H1 (cell line): ENCODE data around the gene EPHA2. TPM values are rescaled to one million over a fixed set of nuclear protein-coding genes. Genes with fewer than 3 reads are reported as not detected.

Experiments
- CTCF ChIA-PET: fragments of 300-600 bp; sonication (Branson Sonifier 250); formaldehyde crosslinking; loops from one replicate; lab custom pipeline; 2021; ENCODE audit not compliant: partially characterized antibody; lab: Charles Lee
- POLR2A ChIA-PET: fragments of 300-600 bp; sonication (Branson Sonifier 250); formaldehyde crosslinking; loops from one replicate; lab custom pipeline; 2021; ENCODE audit warnings: inconsistent platforms; ENCODE audit not compliant: partially characterized antibody; lab: Charles Lee
- DNase-seq, 2 experiments: peaks; one replicate each; pipeline versions ENCODE4 v3.0.0 to v3.0.0-alpha.2; 2010 to 2022; ENCODE audit warnings: low spot score in 2 of 2, low read depth in 1 of 2, mixed read lengths in 1 of 2
- FAIRE-seq: peaks from 2 replicates; lab custom pipeline; 2011; peaks lifted over from hg19 to GRCh38; lab: Jason Lieb, UNC
- H2AFZ ChIP-seq: 2 replicates; pipeline ENCODE4 v1.8.1; 2012; ENCODE audit warnings: low read length, inconsistent platforms
- H2AK5ac ChIP-seq: 2 replicates; pipeline ENCODE4 v1.6.1; 2013; ENCODE audit warnings: low read depth, low read length
- H2BK120ac ChIP-seq: replicated peaks from 2 replicates; pipeline ENCODE3; 2013; ENCODE audit warnings: low read depth, low read length, inconsistent platforms
- H2BK12ac ChIP-seq: 2 replicates; pipeline ENCODE4 v1.6.1; 2013; ENCODE audit warnings: low read depth, low read length
- H2BK15ac ChIP-seq: 2 replicates; pipeline ENCODE4 v1.6.1; 2013; ENCODE audit warnings: low read length
- H2BK20ac ChIP-seq: 2 replicates; pipeline ENCODE4 v1.6.1; 2013; ENCODE audit warnings: low read length
- H2BK5ac ChIP-seq: 2 replicates; pipeline ENCODE4 v1.6.1; 2013; ENCODE audit warnings: low read depth, low read length
- H3K14ac ChIP-seq: 2 replicates; pipeline ENCODE4 v1.6.1; 2013; ENCODE audit warnings: inconsistent platforms; ENCODE audit not compliant: insufficient read length
- H3K18ac ChIP-seq: 2 replicates; pipeline ENCODE4 v1.6.1; 2013; ENCODE audit warnings: low read length; ENCODE audit errors: extremely low read depth
- H3K23ac ChIP-seq: 2 replicates; pipeline ENCODE4 v1.6.1; 2013; ENCODE audit warnings: inconsistent platforms; ENCODE audit not compliant: insufficient read length
- H3K23me2 ChIP-seq: 2 replicates; pipeline ENCODE4 v1.6.1; 2013; ENCODE audit warnings: low read depth, low read length
- H3K27ac ChIP-seq: 2 replicates; pipeline ENCODE4 v1.6.1; 2011; ENCODE audit warnings: low read depth, low read length, inconsistent platforms
- H3K27me3 ChIP-seq, 4 experiments: replicated peaks in 1 of 4; 1 replicate in 1 of 4; 2 replicates in 3 of 4; pipeline versions ENCODE4 v1.6.1 to v1.8.1; 2011 to 2013; ENCODE audit warnings: low read length in 3 of 4, mild to moderate bottlenecking in 3 of 4, inconsistent platforms in 2 of 4, mixed read lengths in 2 of 4, moderate library complexity in 1 of 4; ENCODE audit not compliant: control insufficient read depth in 3 of 4, insufficient read depth in 3 of 4; ENCODE audit errors: extremely low read depth in 1 of 4
- H3K36me3 ChIP-seq, 4 experiments: 2 replicates each; pipeline versions ENCODE4 v1.6.1 to v1.8.1; 2011 to 2013; ENCODE audit warnings: mild to moderate bottlenecking in 4 of 4, low read length in 3 of 4, moderate library complexity in 2 of 4, control low read depth in 1 of 4, inconsistent platforms in 1 of 4; ENCODE audit not compliant: insufficient read depth in 4 of 4, control insufficient read depth in 2 of 4
- H3K4ac ChIP-seq: replicated peaks from 2 replicates; pipeline ENCODE3; 2013; ENCODE audit warnings: low read length, low read depth, mixed read lengths, inconsistent platforms; ENCODE audit not compliant: insufficient read length
- H3K4me1 ChIP-seq, 4 experiments: replicated peaks in 1 of 4; 1 replicate in 1 of 4; 2 replicates in 3 of 4; pipeline versions ENCODE4 v1.6.1 to v1.8.1; 2011 to 2013; ENCODE audit warnings: low read length in 3 of 4, inconsistent platforms in 2 of 4, mixed read lengths in 1 of 4; ENCODE audit not compliant: insufficient read depth in 4 of 4, control insufficient read depth in 3 of 4
- H3K4me2 ChIP-seq, 2 experiments: 2 replicates each; pipeline versions ENCODE4 v1.6.1 to v1.8.1; 2011 to 2013; ENCODE audit warnings: low read depth in 2 of 2, low read length in 2 of 2, control low read depth in 1 of 2, inconsistent platforms in 1 of 2, mild to moderate bottlenecking in 1 of 2; ENCODE audit not compliant: insufficient read depth in 1 of 2
- H3K4me3 ChIP-seq, 4 experiments: fragments of 200-600, 300-600 bp in 1 of 4; sonication (generic), shearing (Covaris generic), sonication (Bioruptor Twin) in 1 of 4; 2 replicates each; pipeline versions ENCODE4 v1.5.1 to v1.8.1; 2011 to 2016; ENCODE audit warnings: low read length in 4 of 4, low read depth in 3 of 4, control low read depth in 2 of 4, inconsistent platforms in 2 of 4, mild to moderate bottlenecking in 2 of 4, mixed read lengths in 1 of 4, moderate library complexity in 1 of 4; ENCODE audit not compliant: insufficient read depth in 2 of 4; ENCODE audit errors: extremely low read depth in 1 of 4
- H3K56ac ChIP-seq: replicated peaks from 2 replicates; pipeline ENCODE3; 2013; ENCODE audit warnings: low read depth, mild to moderate bottlenecking, mixed read lengths, low read length, inconsistent platforms; ENCODE audit not compliant: insufficient read length
- H3K79me1 ChIP-seq: 2 replicates; pipeline ENCODE4 v1.6.1; 2013; ENCODE audit warnings: low read depth, low read length, control low read depth
- H3K79me2 ChIP-seq, 2 experiments: 2 replicates each; pipeline versions ENCODE4 v1.6.1 to v1.8.1; 2012 to 2013; ENCODE audit warnings: low read length in 2 of 2, mild to moderate bottlenecking in 2 of 2, inconsistent platforms in 1 of 2; ENCODE audit not compliant: insufficient read depth in 2 of 2, control insufficient read depth in 1 of 2
- H3K9ac ChIP-seq, 4 experiments: replicated peaks in 1 of 4; 1 replicate in 1 of 4; 2 replicates in 3 of 4; pipeline versions ENCODE4 v1.6.1 to v1.8.1; 2011 to 2013; ENCODE audit warnings: low read depth in 3 of 4, low read length in 3 of 4, control low read depth in 2 of 4, mild to moderate bottlenecking in 2 of 4, moderate library complexity in 2 of 4, inconsistent platforms in 1 of 4; ENCODE audit errors: extremely low read depth in 1 of 4
- H3K9me3 ChIP-seq, 2 experiments: 2 replicates each; pipeline versions ENCODE4 v1.6.1 to v1.8.1; 2012 to 2013; ENCODE audit warnings: mild to moderate bottlenecking in 2 of 2, moderate library complexity in 2 of 2, control low read depth in 1 of 2, inconsistent platforms in 1 of 2, low read depth in 1 of 2, low read length in 1 of 2, mixed read lengths in 1 of 2; ENCODE audit not compliant: insufficient read depth in 2 of 2
- H4K20me1 ChIP-seq, 2 experiments: replicated peaks in 1 of 2; 2 replicates each; pipeline versions ENCODE3 to v1.8.1; 2011 to 2013; ENCODE audit warnings: inconsistent platforms in 2 of 2, low read length in 2 of 2, mild to moderate bottlenecking in 1 of 2; ENCODE audit not compliant: insufficient read depth in 2 of 2, control insufficient read depth in 1 of 2
- H4K5ac ChIP-seq: 2 replicates; pipeline ENCODE4 v1.6.1; 2013; ENCODE audit warnings: low read length, low read depth, mixed read lengths, inconsistent platforms; ENCODE audit not compliant: insufficient read length
- H4K8ac ChIP-seq: 2 replicates; pipeline ENCODE4 v1.8.0; 2013; ENCODE audit warnings: mild to moderate bottlenecking, moderate library complexity, low read length, inconsistent platforms; ENCODE audit not compliant: insufficient read depth; ENCODE audit errors: extremely low read depth
- H4K91ac ChIP-seq: replicated peaks from 2 replicates; pipeline ENCODE3; 2013; ENCODE audit warnings: low read length, mixed read lengths, inconsistent platforms; ENCODE audit not compliant: insufficient read length
- ATF2 ChIP-seq: IDR thresholded peaks from 2 replicates; pipeline ENCODE4 v1.6.1; 2012; ENCODE audit warnings: low read length, inconsistent platforms
- CBX8 ChIP-seq: fragments of 300-800, 300-1000 bp; sonication (generic); IDR thresholded peaks from 2 replicates; pipeline ENCODE4 v1.7.1; 2016; ENCODE audit warnings: low read depth, low read length, borderline replicate concordance
- CTCF ChIP-seq, 3 experiments: IDR thresholded peaks; 1 replicate in 2 of 3; 2 replicates in 1 of 3; pipeline versions ENCODE4 v1.5.1 to v1.6.1; 2011; ENCODE audit warnings: low read length in 3 of 3, mild to moderate bottlenecking in 3 of 3, inconsistent platforms in 2 of 3, low read depth in 1 of 3, moderate library complexity in 1 of 3; ENCODE audit not compliant: insufficient read depth in 1 of 3; ENCODE audit errors: control extremely low read depth in 1 of 3
- FOSL1 ChIP-seq: IDR thresholded peaks from 2 replicates; pipeline ENCODE4 v1.6.1; 2011; ENCODE audit warnings: mild to moderate bottlenecking, low read depth, low read length, moderate library complexity; ENCODE audit not compliant: insufficient read depth
- GTF2F1 ChIP-seq: IDR thresholded peaks from 2 replicates; pipeline ENCODE4 v1.6.1; 2012; ENCODE audit warnings: low read depth, low read length, improper control_type of control experiment, borderline replicate concordance
- RBBP5 ChIP-seq: IDR thresholded peaks from 2 replicates; pipeline ENCODE4 v1.7.1; 2012; ENCODE audit warnings: low read depth, mild to moderate bottlenecking, inconsistent platforms, low read length, moderate library complexity, borderline replicate concordance
- RXRA ChIP-seq: IDR thresholded peaks from 2 replicates; pipeline ENCODE4 v1.6.1; 2011; ENCODE audit warnings: low read depth, mild to moderate bottlenecking, low read length, moderate library complexity; ENCODE audit not compliant: insufficient read depth
- SIX5 ChIP-seq: IDR thresholded peaks from 2 replicates; pipeline ENCODE4 v1.6.1; 2011; ENCODE audit warnings: mild to moderate bottlenecking, low read depth, low read length
- SUZ12 ChIP-seq: fragments of 200-600 bp; sonication (generic); IDR thresholded peaks from 2 replicates; pipeline ENCODE4 v1.6.1; 2012; ENCODE audit warnings: mild to moderate bottlenecking, inconsistent platforms, low read length, moderate library complexity, mixed read lengths
- WGBS, 2 experiments: shearing (Covaris generic) in 1 of 2; methylation state at CpG; one replicate each; pipeline versions ENCODE4 v1.1.6 to v1.1.7; 2013 to 2015; ENCODE audit warnings: low lambda C conversion rate in 2 of 2, mixed read lengths in 2 of 2, inconsistent platforms in 1 of 2, low coverage in 1 of 2, missing lambda C conversion rate in 1 of 2; ENCODE audit not compliant: insufficient replicate concordance in 2 of 2, insufficient coverage in 1 of 2, insufficient read length in 1 of 2; ENCODE audit errors: extremely low coverage in 1 of 2, missing lambda C conversion rate in 1 of 2; 5-methylcytosine and 5-hydroxymethylcytosine counted together
- polyA plus RNA-seq, 7 experiments: library from polyadenylated mRNA; depleted of rRNA in 3 of 7; stranded (reverse) in 5 of 7; unstranded in 2 of 7; fragments of >200 nt in 5 of 7; fragments of 200-250 nt in 2 of 7; gene quantifications; 1 replicate in 5 of 7; 2 replicates in 1 of 7; 4 replicates in 1 of 7; pipeline versions ENCODE4 v1.2.1 to v1.2.3, GENCODE V29; 2011 to 2013; ENCODE audit warnings: missing spikeins in 2 of 7, mixed read lengths in 2 of 7
- total RNA-seq: library from RNA; stranded (reverse); fragmentation: NEBNext Ultra II Directional; extraction: Animal tissue kit (Norgen Biotek cat#: 25700); gene quantifications from 2 replicates; pipeline ENCODE4 v1.2.1, GENCODE V29; 2021

EPHA2 gene
- total and polyA plus RNA-seq, 2 of the 8 experiments (the other 6 are each of a cell fraction or from before 2014, with no cell fraction given), result 26.8 to 33.6 TPM

- Histone ChIP-seq H2BK20ac (0 out of 2 replicates have a peak overlapping the region, but pooled peaks have one; percentile 61), H4K20me1 (no peaks in the 10 kb centered on the region), H2BK12ac (0 out of 2 replicates have a peak overlapping the region, but pooled peaks have one; percentile 18), H3K18ac (no peak overlapping the region), H3K9ac (no peak overlapping the region), H3K79me1 (no peaks in the 10 kb centered on the region), H3K14ac (no peak overlapping the region), H2AK5ac (peak overlapping the region; percentile 44; the same call in 1 of the 2 replicates), H3K4me3 (no peak overlapping the region), H2BK5ac (no peak overlapping the region), H3K4me1 (peaks cover 0 to 7% (median 3%) of the 10 kb centered on the region in 4 experiments; a peak in 4 of 7 replicates), H3K36me3 (no peaks in the 10 kb centered on the region), H3K56ac (no peak overlapping the region), H4K5ac (no peak overlapping the region), H3K27me3 (no peaks in the 10 kb centered on the region), H3K23ac (no peak overlapping the region), H3K4ac (no peak overlapping the region), H2AFZ (no peak overlapping the region), H2BK120ac (no peak overlapping the region), H2BK15ac (no peak overlapping the region), H3K27ac (no peak overlapping the region), H3K4me2 (no peak overlapping the region), H3K79me2 (no peaks in the 10 kb centered on the region), H4K8ac (peak overlapping the region; percentile 1; the same call in 1 of the 2 replicates), H4K91ac (no peak overlapping the region), H3K9me3 (no peaks in the 10 kb centered on the region), H3K23me2 (no peaks in the 10 kb centered on the region)
- ChIA-PET CTCF (interaction anchor here (0.7 to 21.9 kb wide), 4 partner anchors 32 to 101 kb away, joined by 4 to 569 read pairs (median 263); no protein-coding TSS in a partner anchor), POLR2A (no interaction called here)
- FAIRE-seq, result no peak
- DNase-seq, result no peak
- WGBS, 2 experiments, result 83% methylated on average over 6 of the region's 6 CpGs; no CpG with 5 or more reads in 1 of the 2 experiments
- TF ChIP-seq SUZ12, result no peak
- no peak for TF ChIP-seq FOSL1
- no peak for TF ChIP-seq CTCF (IDR thresholded peaks at IDR 0.05; ENCODE audit: control extremely low read depth in 1 of 3, insufficient read depth in 1 of 3, low read depth in 1 of 3, low read length in 3 of 3)
- TF ChIP-seq RBBP5, result no peak
- no peak for TF ChIP-seq CBX8
- no peak for TF ChIP-seq GTF2F1
- TF ChIP-seq ATF2, result no peak
- TF ChIP-seq RXRA, result no peak
- TF ChIP-seq SIX5, result no peak
Measured at GRCh38 chr1:16085522-16085921, 70.3 kb downstream of the EPHA2 start.
